Measurements from ENCODE around the gene RERE.

The RERE gene

DNA sequence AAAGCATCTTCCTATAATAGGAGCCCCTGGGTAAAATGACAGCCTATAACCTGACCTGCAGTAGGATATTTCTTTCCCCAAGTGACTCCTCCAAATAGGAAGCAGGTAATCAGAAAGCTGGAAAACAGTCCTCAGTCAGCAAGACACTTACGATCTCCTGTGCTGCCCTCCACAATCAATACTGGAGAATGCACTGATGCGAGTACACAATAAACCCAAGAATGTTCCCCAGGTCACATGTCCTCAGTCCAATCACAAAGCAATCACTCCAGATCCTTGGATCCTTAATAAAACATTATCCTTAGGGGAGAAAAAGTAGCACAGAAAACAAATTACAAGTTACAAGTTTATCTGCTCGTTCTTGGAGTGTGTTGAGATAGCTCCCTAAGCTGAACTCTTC, 266.4 kb downstream of the RERE start:
- no peak overlapping the region for H3K4me3 ChIP-seq (ENCODE audit: control insufficient read depth, low read depth, low read length)
- DNase-seq (ENCODE audit: low read depth) = no peak
- TF ChIP-seq, protein P1, sequence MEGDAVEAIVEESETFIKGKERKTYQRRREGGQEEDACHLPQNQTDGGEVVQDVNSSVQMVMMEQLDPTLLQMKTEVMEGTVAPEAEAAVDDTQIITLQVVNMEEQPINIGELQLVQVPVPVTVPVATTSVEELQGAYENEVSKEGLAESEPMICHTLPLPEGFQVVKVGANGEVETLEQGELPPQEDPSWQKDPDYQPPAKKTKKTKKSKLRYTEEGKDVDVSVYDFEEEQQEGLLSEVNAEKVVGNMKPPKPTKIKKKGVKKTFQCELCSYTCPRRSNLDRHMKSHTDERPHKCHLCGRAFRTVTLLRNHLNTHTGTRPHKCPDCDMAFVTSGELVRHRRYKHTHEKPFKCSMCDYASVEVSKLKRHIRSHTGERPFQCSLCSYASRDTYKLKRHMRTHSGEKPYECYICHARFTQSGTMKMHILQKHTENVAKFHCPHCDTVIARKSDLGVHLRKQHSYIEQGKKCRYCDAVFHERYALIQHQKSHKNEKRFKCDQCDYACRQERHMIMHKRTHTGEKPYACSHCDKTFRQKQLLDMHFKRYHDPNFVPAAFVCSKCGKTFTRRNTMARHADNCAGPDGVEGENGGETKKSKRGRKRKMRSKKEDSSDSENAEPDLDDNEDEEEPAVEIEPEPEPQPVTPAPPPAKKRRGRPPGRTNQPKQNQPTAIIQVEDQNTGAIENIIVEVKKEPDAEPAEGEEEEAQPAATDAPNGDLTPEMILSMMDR (conservative IDR thresholded peaks at IDR 0.05; ENCODE audit: control insufficient read depth, insufficient read depth, low read depth, low read length) = no peak

DNA sequence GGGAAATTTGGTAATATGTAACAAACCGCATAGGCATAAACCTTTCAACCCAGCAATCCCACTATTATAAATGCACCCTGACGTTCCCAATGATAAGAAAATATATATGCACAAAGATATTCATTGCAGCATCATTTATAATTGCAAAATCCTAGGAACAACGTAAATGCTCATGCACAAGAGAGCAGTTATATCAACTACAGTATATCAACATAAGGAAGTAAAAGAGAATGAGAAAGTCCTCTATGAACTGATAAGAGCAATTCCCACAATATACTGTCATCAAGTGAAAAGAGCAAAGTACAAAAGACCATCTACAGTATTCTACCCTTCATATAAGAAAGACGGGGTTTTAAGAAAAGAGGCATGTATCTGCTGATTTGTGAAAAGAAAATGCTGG, 269.6 kb downstream of the RERE start:
- no peak for DNase-seq (ENCODE audit: low read depth)
- TF ChIP-seq, protein P1 (conservative IDR thresholded peaks at IDR 0.05; ENCODE audit: control insufficient read depth, insufficient read depth, low read depth, low read length) = no peak
- no peak overlapping the region for H3K4me3 ChIP-seq (ENCODE audit: control insufficient read depth, low read depth, low read length)

DNA sequence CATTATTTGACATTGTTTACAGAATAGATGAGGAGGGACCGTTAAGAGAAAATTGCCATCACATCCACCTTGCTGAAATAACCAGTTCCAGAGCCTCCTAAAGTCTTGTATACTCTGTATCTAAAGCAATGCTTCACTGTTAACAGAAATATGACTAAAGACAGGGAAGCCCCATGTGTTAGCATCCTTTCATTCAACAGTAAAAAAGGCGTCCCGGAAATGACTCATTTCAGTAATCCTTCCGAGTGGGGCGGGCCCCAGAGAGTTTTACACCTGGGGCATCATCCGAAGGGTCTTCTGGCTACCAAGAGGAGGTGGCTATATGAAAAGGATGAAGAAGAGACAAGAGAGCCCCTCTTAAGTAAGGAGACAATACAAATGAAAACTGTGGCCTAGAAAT, 272.4 kb downstream of the RERE start:
- TF ChIP-seq, protein P1 (conservative IDR thresholded peaks at IDR 0.05; ENCODE audit: control insufficient read depth, insufficient read depth, low read depth, low read length) = no peak
- no peak overlapping the region for H3K4me3 ChIP-seq (ENCODE audit: control insufficient read depth, low read depth, low read length)
- DNase-seq (ENCODE audit: low read depth) = no peak

DNA sequence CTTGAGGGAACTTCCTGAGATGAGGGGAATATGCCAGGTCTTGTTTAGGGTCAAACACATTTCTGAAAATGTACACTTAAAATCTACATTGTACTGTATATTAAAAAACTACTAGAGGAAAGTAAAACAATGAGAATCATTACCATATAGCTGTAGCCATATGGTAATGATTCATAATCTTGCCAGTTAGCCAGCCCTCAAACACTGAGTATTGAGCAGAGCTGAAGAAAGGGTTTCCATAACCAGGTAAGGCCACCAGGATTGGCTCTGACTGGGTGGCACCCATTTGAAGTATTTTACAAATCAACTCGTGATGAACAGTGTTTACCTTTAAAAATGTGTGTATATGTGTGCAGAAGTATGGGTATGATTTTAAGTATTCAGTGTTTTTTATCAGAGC, 272.8 kb downstream of the RERE start:
- TF ChIP-seq, protein P1 (conservative IDR thresholded peaks at IDR 0.05; ENCODE audit: control insufficient read depth, insufficient read depth, low read depth, low read length) = no peak
- DNase-seq (ENCODE audit: low read depth) = no peak
- H3K4me3 ChIP-seq (ENCODE audit: control insufficient read depth, low read depth, low read length) = no peak overlapping the region

DNA sequence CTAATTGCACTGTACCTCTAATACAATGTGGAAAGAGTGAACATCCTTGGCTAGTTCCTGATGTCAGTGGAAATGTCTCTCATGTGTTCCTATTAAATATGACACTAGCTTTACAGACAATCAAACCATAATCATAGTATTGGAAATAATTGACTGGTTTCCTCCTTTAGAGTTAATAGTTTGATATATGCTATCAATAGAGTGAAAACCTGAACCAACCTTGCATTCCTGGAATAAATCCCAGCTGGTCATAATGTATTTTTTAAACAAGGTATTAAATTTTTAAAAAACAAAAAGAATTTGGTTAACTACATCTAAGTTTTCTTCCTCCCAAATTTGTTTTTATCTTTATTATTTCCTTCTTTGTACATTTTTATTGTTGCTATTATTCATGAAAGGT, 273.5 kb downstream of the RERE start:
- TF ChIP-seq, protein P1 (conservative IDR thresholded peaks at IDR 0.05; ENCODE audit: control insufficient read depth, insufficient read depth, low read depth, low read length) = no peak
- H3K4me3 ChIP-seq (ENCODE audit: control insufficient read depth, low read depth, low read length) = no peak overlapping the region
- DNase-seq (ENCODE audit: low read depth) = no peak

DNA sequence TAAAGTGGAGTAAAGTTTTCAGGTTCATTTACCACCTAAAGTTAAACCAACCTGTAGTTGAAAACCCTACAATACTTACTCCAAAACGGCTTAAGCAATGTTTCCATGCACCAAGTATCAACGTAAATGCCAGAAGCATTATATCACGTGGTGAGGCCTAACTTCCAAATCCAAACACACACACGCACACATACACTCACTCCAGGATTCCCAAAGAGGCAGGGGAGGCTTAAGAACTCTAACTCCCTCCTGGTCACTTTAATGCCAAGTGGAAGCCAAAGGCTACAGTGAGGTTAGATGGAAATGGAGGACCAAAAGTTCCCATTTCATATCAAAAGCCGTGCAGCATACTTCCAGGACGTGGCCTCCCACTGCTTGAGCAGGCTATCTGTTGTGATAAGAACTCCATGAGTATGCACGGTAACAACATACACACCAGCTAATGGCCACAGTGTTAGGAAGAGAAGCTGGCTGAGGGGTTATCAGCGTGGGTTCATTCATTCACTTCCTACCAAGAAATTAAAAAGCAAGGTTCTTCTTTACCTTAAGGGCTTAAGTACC, 275.4 kb downstream of the RERE start:
- TF ChIP-seq, protein P1 (conservative IDR thresholded peaks at IDR 0.05; ENCODE audit: control insufficient read depth, insufficient read depth, low read depth, low read length) = no peak
- no peak overlapping the region for H3K4me3 ChIP-seq (ENCODE audit: control insufficient read depth, low read depth, low read length)
- DNase-seq (ENCODE audit: low read depth) = peak; percentile 40

DNA sequence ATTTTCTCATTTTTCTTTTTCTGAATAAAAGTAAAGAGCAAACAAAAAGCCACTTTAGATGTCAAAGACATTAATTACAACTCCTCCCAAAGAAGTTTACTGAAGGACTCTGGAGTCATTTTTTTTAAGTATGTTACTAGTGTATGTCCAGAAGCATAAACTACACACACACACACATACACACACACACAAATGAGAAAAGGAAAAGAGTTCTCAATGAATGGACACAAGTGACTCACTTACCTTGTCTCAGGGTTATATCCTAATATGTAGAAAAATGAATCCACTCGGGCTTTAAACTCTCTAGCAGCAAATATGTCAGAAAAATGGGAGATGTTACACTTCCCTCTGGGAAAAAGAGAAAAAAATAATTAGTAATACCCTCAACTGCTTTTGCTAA, 276.5 kb downstream of the RERE start:
- peak; percentile 35 for DNase-seq (ENCODE audit: low read depth)

More for the DNA sequence above, 276.5 kb downstream of the RERE start:
- H3K4me3 ChIP-seq (ENCODE audit: control insufficient read depth, low read depth, low read length) = no peak overlapping the region
- TF ChIP-seq, protein P1 (conservative IDR thresholded peaks at IDR 0.05; ENCODE audit: control insufficient read depth, insufficient read depth, low read depth, low read length) = no peak
